SKM-1 (cell line): ENCODE results near the gene ANKRD13C.
"Not testable (repeated sequence)": the region's sequence is repeated elsewhere in the genome, so short reads cannot be mapped to it uniquely, and the experiment has no call there.

Experiments
- DNase-seq: peaks from one replicate; lab custom pipeline; 2025; ENCODE audit not compliant: unreplicated experiment; lab: John Stamatoyannopoulos, UW

ANKRD13C gene

DNA sequence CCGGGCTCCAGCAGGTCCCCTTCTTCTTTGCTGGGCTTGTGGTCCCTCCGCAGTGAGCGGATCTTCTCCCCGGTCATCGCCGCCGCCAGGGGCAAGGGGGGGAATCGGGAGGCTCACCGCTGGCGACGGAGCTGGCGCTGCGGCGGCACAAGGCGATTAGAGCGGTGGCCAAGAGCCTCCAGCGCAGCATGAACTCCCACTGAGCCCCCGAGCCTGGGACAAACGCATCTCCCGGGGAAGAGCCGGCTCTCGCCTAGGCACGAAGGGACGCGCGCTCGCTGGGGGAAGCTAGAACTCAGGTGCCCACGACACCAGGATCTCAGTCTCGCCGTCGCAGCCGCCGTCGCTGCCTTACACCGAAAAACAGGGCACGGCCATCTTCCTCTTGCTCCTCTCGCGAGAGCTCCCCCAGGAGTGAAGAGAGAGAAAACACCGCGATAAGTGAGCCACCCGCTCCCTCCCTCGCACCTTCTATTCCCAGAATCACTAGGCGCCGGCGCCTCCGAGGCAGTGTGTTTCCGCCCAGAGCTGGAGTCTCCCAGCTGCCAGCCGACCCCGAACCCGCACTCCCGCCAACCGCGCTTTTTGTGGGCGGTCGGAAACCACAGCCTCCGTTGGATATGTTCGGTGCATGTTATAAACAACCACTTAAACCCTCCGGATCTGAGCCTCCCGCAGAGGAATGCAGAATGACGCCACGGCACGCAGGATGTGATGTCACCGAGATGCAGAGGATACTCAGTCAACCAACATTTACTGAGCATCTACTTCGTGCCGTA is at the start of gene ANKRD13C:
TSS of gene ANKRD13C (minus strand) at position 391 of the 779 bp plus-strand sequence. CDS start at position 77, 314 bp downstream.
- peak; percentile 89 for DNase-seq

GRCh38 chr1:70403759-70404158 is 49.2 kb upstream of the ANKRD13C start:
- no peak for DNase-seq

- DNase-seq: no peak
Observed at GRCh38 chr1:70401974-70402373, 47.5 kb upstream of the ANKRD13C start.

GRCh38 chr1:70400335-70400734 is 45.8 kb upstream of the ANKRD13C start:
- no peak for DNase-seq

DNA sequence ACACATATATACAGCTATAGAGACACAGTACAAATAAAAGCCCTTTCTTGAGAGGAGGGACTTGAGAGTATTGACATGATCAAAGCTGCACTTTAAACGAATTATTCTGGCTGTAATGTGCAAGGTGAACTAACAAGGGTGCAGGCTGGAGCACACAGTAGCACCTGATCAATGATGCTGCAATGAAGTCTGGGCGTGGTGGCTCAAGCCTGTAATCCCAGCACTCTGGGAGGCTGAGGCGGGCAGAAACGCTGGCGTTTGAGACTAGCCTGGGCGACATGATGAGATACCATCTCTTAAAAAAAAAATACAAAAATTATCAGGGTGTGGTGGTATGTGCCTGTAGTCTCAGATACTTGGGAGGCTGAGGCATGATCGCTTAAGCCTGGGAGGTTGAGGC is 42.5 kb upstream of the ANKRD13C start:
- no peak for DNase-seq

DNA sequence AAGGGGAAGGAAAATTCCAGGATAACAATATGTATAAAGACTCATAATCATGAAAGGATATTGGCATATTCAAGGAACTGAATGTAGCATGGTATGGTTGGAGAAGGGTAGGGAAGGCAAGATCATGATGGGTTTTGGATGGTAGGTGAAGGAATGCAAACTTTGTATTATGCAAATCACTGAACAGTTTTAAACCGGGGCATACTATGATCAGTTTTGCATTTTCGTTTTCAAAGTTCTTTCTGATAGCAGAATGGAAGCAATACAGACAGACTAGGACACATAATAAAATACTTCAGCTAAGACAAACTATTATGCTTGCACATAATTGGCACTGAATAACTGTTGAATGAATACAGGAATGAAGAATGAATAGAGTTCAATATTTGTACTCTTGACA is 42.1 kb upstream of the ANKRD13C start:
- DNase-seq: no peak

- no peak for DNase-seq
Observed at GRCh38 chr1:70392626-70393025, 38.1 kb upstream of the ANKRD13C start.

DNA sequence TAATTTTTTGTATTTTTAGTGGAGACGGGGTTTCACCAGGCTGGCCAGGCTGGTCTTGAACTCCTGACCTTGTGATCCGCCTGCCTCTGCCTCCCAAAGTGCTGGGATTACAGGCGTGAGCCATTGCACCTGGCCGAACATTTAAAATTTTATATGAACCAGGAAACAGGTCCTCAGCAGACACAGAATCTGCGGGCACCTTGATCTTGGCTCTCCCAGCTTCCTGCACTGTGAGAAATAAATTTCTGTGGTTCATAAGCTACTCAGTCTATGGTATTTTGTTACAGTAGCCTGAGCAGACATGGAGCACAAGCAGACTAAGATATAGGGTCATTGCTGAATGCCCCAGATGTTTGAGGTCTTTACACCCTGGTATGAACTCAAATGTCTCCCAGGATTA is 33.0 kb upstream of the ANKRD13C start:
- DNase-seq: no peak

- DNase-seq: no peak
Observed at GRCh38 chr1:70386121-70386520, 31.6 kb upstream of the ANKRD13C start.

GRCh38 chr1:70385477-70385876 is 31.0 kb upstream of the ANKRD13C start:
- no peak for DNase-seq

GRCh38 chr1:70384542-70384941 is 30.0 kb upstream of the ANKRD13C start:
- DNase-seq: no peak

DNA sequence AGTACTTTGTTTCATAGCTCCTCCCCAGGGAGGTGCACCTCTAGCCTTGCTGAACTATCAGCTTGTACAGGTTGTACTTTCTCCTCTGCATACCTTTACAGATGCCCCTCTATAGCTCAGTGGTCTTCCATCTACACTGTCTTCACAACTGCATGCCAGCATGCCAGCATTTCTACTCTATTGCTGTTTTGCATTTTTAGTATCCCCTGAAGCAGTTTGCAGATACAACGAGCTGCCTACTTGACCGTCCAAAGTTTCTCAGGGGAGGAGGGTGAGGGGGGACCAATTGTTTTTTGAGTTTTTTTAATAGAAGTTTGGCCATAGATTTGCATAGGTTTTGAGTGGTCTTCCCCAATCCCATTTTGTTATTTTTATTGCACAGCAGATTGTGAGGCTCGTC is 29.0 kb upstream of the ANKRD13C start:
- DNase-seq: no peak

- no peak for DNase-seq
Observed at GRCh38 chr1:70382682-70383081, 28.2 kb upstream of the ANKRD13C start.

DNA sequence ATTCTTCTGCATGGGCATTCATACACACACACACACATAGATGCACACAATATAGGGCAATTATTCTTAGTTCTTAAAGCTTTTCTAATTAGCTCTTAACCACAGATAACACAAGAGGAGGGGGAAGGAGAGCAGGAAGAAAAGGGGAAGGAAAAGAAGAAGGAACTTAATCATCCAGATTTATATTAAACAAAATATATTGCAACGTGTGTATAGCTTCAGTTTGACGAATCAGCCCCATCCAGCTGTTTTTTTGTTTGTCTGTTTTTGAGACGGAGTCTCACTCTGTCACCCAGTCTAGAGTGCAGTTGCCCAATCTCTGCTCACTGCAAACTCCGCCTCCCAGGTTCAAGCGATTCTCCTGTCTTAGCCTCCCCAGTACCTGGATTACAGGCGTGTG is 21.7 kb upstream of the ANKRD13C start:
- DNase-seq: no peak

- not testable (repeated sequence) for DNase-seq
Observed at GRCh38 chr1:70373580-70373979, 19.1 kb upstream of the ANKRD13C start.

- DNase-seq: no peak
Observed at GRCh38 chr1:70372426-70372825, 17.9 kb upstream of the ANKRD13C start.

- DNase-seq: not testable (repeated sequence)
Observed at GRCh38 chr1:70371586-70371985, 17.1 kb upstream of the ANKRD13C start.

GRCh38 chr1:70367397-70367796 is 12.9 kb upstream of the ANKRD13C start:
- not testable (repeated sequence) for DNase-seq

GRCh38 chr1:70366997-70367396 is 12.5 kb upstream of the ANKRD13C start:
- DNase-seq: not testable (repeated sequence)

GRCh38 chr1:70366425-70366952 is 12.0 kb upstream of the ANKRD13C start:
- DNase-seq: not testable (repeated sequence)

- no peak for DNase-seq
Observed at GRCh38 chr1:70364439-70364838, 9.9 kb upstream of the ANKRD13C start.

GRCh38 chr1:70361727-70362398 is 7.3 kb upstream of the ANKRD13C start:
- no peak for DNase-seq
